ENCODE data around the gene COL10A1. TPM values are rescaled to one million over a fixed set of nuclear protein-coding genes. Genes with fewer than 3 reads are reported as not detected.

Gene COL10A1
- total and polyA plus RNA-seq, 2 donors (not counting 3 experiments of a cell fraction or from before 2014, with no cell fraction given) = not detected

DNA sequence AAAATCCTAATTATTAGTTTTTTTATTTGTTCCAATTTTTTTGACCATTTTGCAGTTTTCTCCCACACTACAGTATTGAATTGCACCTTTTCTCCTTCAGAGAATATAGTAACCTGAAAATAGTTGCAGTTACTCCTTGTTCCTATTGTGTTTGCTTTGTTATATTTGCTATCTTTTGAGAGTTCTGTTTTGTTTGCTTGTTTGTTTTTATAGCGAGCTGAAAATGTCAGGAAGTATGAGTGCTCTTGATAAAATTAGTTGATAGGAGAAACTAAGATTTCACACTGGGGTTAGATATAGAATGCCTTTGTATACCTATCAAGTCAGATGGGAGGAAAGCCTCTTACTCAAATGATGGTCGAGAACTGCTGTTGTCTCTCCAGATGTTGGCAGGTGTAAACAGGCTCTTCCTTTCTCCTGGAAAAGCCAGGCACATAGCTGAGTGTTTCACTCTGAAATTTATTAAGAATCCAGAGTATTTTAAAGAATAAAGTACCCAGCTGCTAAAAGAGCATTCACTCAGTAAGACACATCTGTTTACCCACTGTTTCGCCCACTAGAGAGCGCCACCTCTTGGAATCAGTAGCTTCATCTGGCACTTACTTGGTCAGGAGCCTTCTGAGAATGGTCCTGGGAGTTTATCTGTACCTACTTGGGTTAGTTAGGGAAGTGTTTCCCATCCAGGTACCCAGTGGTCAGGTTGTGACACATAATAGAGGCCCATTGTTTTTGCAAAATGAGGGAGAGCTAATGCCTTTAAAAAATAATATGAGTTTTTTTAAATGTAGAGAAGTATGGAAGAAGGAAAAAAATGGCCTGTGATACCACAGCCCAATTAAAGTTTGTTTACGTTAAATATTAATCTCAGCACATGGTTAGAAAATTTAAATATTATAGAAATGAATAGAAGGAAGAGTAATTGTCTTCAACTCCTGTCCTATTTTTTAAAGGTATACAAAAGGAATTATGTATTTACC is 14.1 kb downstream of the COL10A1 start:
- Histone ChIP-seq H3K9me1 (replicated peaks; ENCODE audit: control insufficient read depth, extremely low read depth, insufficient read depth, low read length) (no peaks in the 10 kb centered on the region), H3K36me3 (ENCODE audit: control insufficient read depth in 2 of 2, extremely low read depth in 1 of 2, insufficient read depth in 2 of 2, low read length in 2 of 2) (peaks cover 3 to 7% of the 10 kb centered on the region in 2 experiments), H3K79me2 (ENCODE audit: control insufficient read depth, insufficient read depth, low read length) (no peaks in the 10 kb centered on the region), H3K4me2 (ENCODE audit: insufficient read depth, low read length) (no peak overlapping the region), H3K9ac (replicated peaks; ENCODE audit: extremely low read depth, insufficient read depth, low read length) (no peak overlapping the region), H2AFZ (ENCODE audit: low read depth, low read length) (no peak overlapping the region), H4K20me1 (replicated peaks; ENCODE audit: control insufficient read depth, extremely low read depth, insufficient read depth, low read length) (no peaks in the 10 kb centered on the region), H3K9me3 (replicated peaks; ENCODE audit: control insufficient read depth, insufficient read depth, low read length) (no peaks in the 10 kb centered on the region), H3K27me3 (ENCODE audit: control insufficient read depth in 2 of 2, insufficient read depth in 2 of 2, low read length in 2 of 2) (no peaks in the 10 kb centered on the region), H3K27ac (ENCODE audit: insufficient read depth, low read depth, low read length) (no peak overlapping the region), H3K4me3 (replicated peaks in 1 of 3; ENCODE audit: insufficient read depth in 1 of 3, low read depth in 1 of 3, low read length in 3 of 3) (no peak overlapping the region), H3K4me1 (ENCODE audit: control insufficient read depth, extremely low read depth, insufficient read depth, low read length) (no peaks in the 10 kb centered on the region)
- POLR2A ChIA-PET = no interaction called here
- no peak for TF ChIP-seq POLR2A (IDR thresholded peaks at IDR 0.05; ENCODE audit: low read depth, low read length)
- peak; percentile 56 to 69 for TF ChIP-seq CTCF (IDR thresholded peaks at IDR 0.05; ENCODE audit: extremely low read depth in 1 of 2, insufficient read depth in 1 of 2, low read depth in 1 of 2, low read length in 2 of 2)
- CTCF ChIA-PET = interaction anchor here (0.7 to 3.7 kb wide), 22 partner anchors 10 to 735 kb away, joined by 3 to 43 read pairs (median 4); partner anchors contain the start of genes COL10A1 and NT5DC1
- peak; percentile 12 for FAIRE-seq
- dilution Hi-C loops (cut with MboI; ENCODE audit: extremely low pct_ligation_motif_present, low sequenced_read_pairs) = no loop called here
- BruUV-seq (replicated peaks) = no TSS peak
- peak; percentile 46 for DNase-seq (ENCODE audit: low read depth, low spot score)
- intact Hi-C loops (cut with micrococcal nuclease) = no loop called here

DNA sequence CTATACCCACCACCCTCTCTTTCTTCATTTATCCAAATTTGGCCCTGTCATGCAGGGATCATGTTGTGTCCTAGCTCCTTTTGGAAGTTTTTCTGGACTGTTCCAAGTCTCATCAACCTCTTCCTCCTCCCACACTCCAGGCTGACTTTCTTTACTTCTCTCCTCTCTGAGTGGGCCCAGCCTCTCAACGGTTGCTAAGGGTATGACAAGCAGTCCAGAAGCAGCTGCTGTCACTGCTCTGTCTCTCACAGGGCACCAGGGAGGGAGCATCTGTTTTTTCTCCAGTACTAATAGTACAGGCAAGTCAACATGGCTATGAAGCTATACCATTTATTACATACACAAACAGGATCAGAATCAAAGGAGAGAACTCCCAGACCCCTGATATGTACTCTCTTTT is 17.1 kb downstream of the COL10A1 start:
- ChIA-PET POLR2A (no interaction called here), CTCF (interaction anchor here (1.4 to 3.4 kb wide), 2 partner anchors 12 to 98 kb away, joined by 5 to 13 read pairs; no protein-coding TSS in a partner anchor)
- H3K9me3 ChIP-seq (replicated peaks; ENCODE audit: control insufficient read depth, insufficient read depth, low read length) = no peaks in the 10 kb centered on the region
- intact Hi-C loops (cut with micrococcal nuclease) (no loop called here), dilution Hi-C loops (cut with MboI; ENCODE audit: extremely low pct_ligation_motif_present, low sequenced_read_pairs) (no loop called here)
- H3K4me3 ChIP-seq (replicated peaks in 1 of 3; ENCODE audit: insufficient read depth in 1 of 3, low read depth in 1 of 3, low read length in 3 of 3) = no peak overlapping the region
- H3K27ac ChIP-seq (ENCODE audit: insufficient read depth, low read depth, low read length) = no peak overlapping the region
- H3K9me1 ChIP-seq (replicated peaks; ENCODE audit: control insufficient read depth, extremely low read depth, insufficient read depth, low read length) = no peaks in the 10 kb centered on the region
- BruUV-seq (replicated peaks) = no TSS peak
- H2AFZ ChIP-seq (ENCODE audit: low read depth, low read length) = no peak overlapping the region
- H3K27me3 ChIP-seq (ENCODE audit: control insufficient read depth in 2 of 2, insufficient read depth in 2 of 2, low read length in 2 of 2) = no peaks in the 10 kb centered on the region
- H3K9ac ChIP-seq (replicated peaks; ENCODE audit: extremely low read depth, insufficient read depth, low read length) = no peak overlapping the region
- DNase-seq (ENCODE audit: low read depth, low spot score) = no peak
- H3K79me2 ChIP-seq (ENCODE audit: control insufficient read depth, insufficient read depth, low read length) = no peaks in the 10 kb centered on the region
- H3K36me3 ChIP-seq (ENCODE audit: control insufficient read depth in 2 of 2, extremely low read depth in 1 of 2, insufficient read depth in 2 of 2, low read length in 2 of 2) = peaks cover 3 to 7% of the 10 kb centered on the region in 2 experiments
- H4K20me1 ChIP-seq (replicated peaks; ENCODE audit: control insufficient read depth, extremely low read depth, insufficient read depth, low read length) = no peaks in the 10 kb centered on the region
- no peak for TF ChIP-seq GATA2 (IDR thresholded peaks at IDR 0.05; ENCODE audit: insufficient read depth, insufficient read length, low read depth, low read length)
- no peak for TF ChIP-seq EZH2 (IDR thresholded peaks at IDR 0.05; ENCODE audit: borderline replicate concordance, low read depth, low read length, severe bottlenecking)
- TF ChIP-seq, protein P1, sequence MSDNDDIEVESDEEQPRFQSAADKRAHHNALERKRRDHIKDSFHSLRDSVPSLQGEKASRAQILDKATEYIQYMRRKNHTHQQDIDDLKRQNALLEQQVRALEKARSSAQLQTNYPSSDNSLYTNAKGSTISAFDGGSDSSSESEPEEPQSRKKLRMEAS (IDR thresholded peaks at IDR 0.05; ENCODE audit: insufficient read depth, insufficient read length) = no peak
- no peak for TF ChIP-seq FOS (IDR thresholded peaks at IDR 0.05; ENCODE audit: borderline replicate concordance, insufficient read depth, low read length)
- TF ChIP-seq CTCF (IDR thresholded peaks at IDR 0.05; ENCODE audit: extremely low read depth in 1 of 2, insufficient read depth in 1 of 2, low read depth in 1 of 2, low read length in 2 of 2) = no peak
- no peak for TF ChIP-seq POLR2AphosphoS5 (IDR thresholded peaks at IDR 0.05; ENCODE audit: insufficient read depth, low read depth, low read length)
- TF ChIP-seq MYC (IDR thresholded peaks at IDR 0.05; ENCODE audit: low read depth, low read length) = no peak
- TF ChIP-seq POLR2A (IDR thresholded peaks at IDR 0.05; ENCODE audit: low read depth, low read length) = no peak
- TF ChIP-seq JUN (IDR thresholded peaks at IDR 0.05; ENCODE audit: borderline replicate concordance, insufficient read depth, insufficient read length, low read depth) = no peak
- no peak overlapping the region for H3K4me2 ChIP-seq (ENCODE audit: insufficient read depth, low read length)
- H3K4me1 ChIP-seq (ENCODE audit: control insufficient read depth, extremely low read depth, insufficient read depth, low read length) = peaks cover 3% of the 10 kb centered on the region
- no peak for FAIRE-seq

All from endothelial cell of umbilical vein (primary cell).